A673 (cell line): ENCODE data around the gene MYOCD. TPM values are rescaled to one million over a fixed set of nuclear protein-coding genes. Genes with fewer than 3 reads are reported as not detected.

Experiments
- BruUV-seq: library from RNA; stranded (reverse); fragments of 400-500 nt; replicated peaks from 2 replicates; lab custom pipeline; 2021; lab: Mats Ljungman, UMichigan
- CTCF ChIA-PET: fragments of 300-600 bp; sonication (Branson Sonifier 250); formaldehyde crosslinking; loops from one replicate; lab custom pipeline; 2022; ENCODE audit warnings: antibody characterized with exemption; lab: Charles Lee
- POLR2A ChIA-PET: fragments of 300-600 bp; sonication (Branson Sonifier 250); formaldehyde crosslinking; loops from one replicate; lab custom pipeline; 2022; ENCODE audit warnings: antibody characterized with exemption; ENCODE audit not compliant: low non-redundant PET; lab: Charles Lee
- DNase-seq: peaks from one replicate; pipeline ENCODE4 v3.0.0-alpha.2; 2015; ENCODE audit warnings: low spot score
- H3K27ac ChIP-seq: fragments of 200-600 bp; sonication (generic); 2 replicates; pipeline ENCODE4 v1.5.1; 2016; ENCODE audit warnings: mixed run types, low read depth, mild to moderate bottlenecking, mixed read lengths, antibody characterized with exemption, low read length; ENCODE audit not compliant: poor library complexity, severe bottlenecking
- H3K27me3 ChIP-seq: fragments of 200-600 bp; sonication (generic); replicated peaks from 2 replicates; pipeline ENCODE4 v1.6.1; 2017; ENCODE audit warnings: mixed run types, low read depth, mild to moderate bottlenecking, mixed read lengths, antibody characterized with exemption, low read length; ENCODE audit not compliant: insufficient read depth, poor library complexity
- H3K36me3 ChIP-seq: fragments of 200-600 bp; sonication (generic); 2 replicates; pipeline ENCODE4 v1.6.1; 2016; ENCODE audit warnings: mixed run types, mild to moderate bottlenecking, mixed read lengths, antibody characterized with exemption, low read length; ENCODE audit not compliant: insufficient read depth, poor library complexity, severe bottlenecking
- H3K4me1 ChIP-seq: fragments of 200-600 bp; sonication (generic); 2 replicates; pipeline ENCODE4 v1.6.1; 2017; ENCODE audit warnings: mixed run types, mild to moderate bottlenecking, mixed read lengths, antibody characterized with exemption, low read length; ENCODE audit not compliant: insufficient read depth, poor library complexity, severe bottlenecking
- H3K4me3 ChIP-seq: fragments of 200-600 bp; sonication (generic); 2 replicates; pipeline ENCODE4 v1.5.1; 2016; ENCODE audit warnings: low read depth, mixed run types, mild to moderate bottlenecking, mixed read lengths, low read length; ENCODE audit not compliant: poor library complexity, severe bottlenecking
- H3K9me3 ChIP-seq: fragments of 200-600 bp; sonication (generic); 2 replicates; pipeline ENCODE4 v1.6.1; 2016; ENCODE audit warnings: mixed run types, low read depth, mild to moderate bottlenecking, mixed read lengths, antibody characterized with exemption, low read length; ENCODE audit not compliant: poor library complexity, severe bottlenecking
- EZH2 ChIP-seq: fragments of 200-600 bp; sonication (generic); IDR thresholded peaks from 2 replicates; pipeline ENCODE4 v1.6.1; 2017; ENCODE audit warnings: borderline replicate concordance, low read depth, mild to moderate bottlenecking, mixed read lengths, antibody characterized with exemption, low read length; ENCODE audit not compliant: poor library complexity, severe bottlenecking
- intact Hi-C: fragments of 100-400 bp; cut with micrococcal nuclease; formaldehyde crosslinking; loops from one replicate; pipeline ENCODE4 v1.10.0; 2022; ENCODE audit not compliant: unreplicated experiment
- total RNA-seq: library from RNA; stranded (reverse); gene quantifications from 2 replicates; pipeline ENCODE4 v1.2.3, GENCODE V29; 2021
- TF ChIP-seq, protein P1 (sequence below): fragments of 300-800, 200-600 bp; sonication (generic); conservative IDR thresholded peaks from 2 replicates; pipeline ENCODE4 v1.5.1; 2017; ENCODE audit warnings: low read depth, mild to moderate bottlenecking, antibody characterized with exemption, low read length, moderate library complexity, mixed read lengths

MYOCD gene
- total RNA-seq, 1 experiment from 2014 or later = not detected

DNA sequence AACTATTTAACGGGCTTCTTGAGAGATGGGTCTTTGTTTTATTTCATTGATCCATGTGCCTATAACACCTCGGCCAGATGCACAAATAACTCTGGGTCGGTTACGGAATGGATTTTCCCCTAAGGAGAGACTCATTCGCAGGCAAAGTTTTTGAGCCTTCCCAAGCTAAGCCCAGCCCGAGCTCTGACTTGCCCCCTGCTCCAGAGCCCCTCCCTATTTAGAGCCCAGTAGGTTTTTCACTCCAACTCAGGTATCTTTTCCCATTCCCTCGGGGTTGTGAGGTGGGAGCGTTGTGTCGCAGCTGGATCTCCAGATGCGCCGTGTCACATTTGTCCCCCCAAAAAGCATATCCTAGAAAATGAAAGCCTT is 812 bp upstream of the MYOCD start:
- DNase-seq = no peak
- CTCF ChIA-PET = no interaction called here
- Histone ChIP-seq H3K27me3 (peaks cover 69% of the 10 kb centered on the region), H3K4me3 (no peak overlapping the region), H3K36me3 (no peaks in the 10 kb centered on the region), H3K4me1 (no peaks in the 10 kb centered on the region), H3K27ac (no peak overlapping the region), H3K9me3 (no peaks in the 10 kb centered on the region)
- no peak for TF ChIP-seq EZH2
- TF ChIP-seq, protein P1, sequence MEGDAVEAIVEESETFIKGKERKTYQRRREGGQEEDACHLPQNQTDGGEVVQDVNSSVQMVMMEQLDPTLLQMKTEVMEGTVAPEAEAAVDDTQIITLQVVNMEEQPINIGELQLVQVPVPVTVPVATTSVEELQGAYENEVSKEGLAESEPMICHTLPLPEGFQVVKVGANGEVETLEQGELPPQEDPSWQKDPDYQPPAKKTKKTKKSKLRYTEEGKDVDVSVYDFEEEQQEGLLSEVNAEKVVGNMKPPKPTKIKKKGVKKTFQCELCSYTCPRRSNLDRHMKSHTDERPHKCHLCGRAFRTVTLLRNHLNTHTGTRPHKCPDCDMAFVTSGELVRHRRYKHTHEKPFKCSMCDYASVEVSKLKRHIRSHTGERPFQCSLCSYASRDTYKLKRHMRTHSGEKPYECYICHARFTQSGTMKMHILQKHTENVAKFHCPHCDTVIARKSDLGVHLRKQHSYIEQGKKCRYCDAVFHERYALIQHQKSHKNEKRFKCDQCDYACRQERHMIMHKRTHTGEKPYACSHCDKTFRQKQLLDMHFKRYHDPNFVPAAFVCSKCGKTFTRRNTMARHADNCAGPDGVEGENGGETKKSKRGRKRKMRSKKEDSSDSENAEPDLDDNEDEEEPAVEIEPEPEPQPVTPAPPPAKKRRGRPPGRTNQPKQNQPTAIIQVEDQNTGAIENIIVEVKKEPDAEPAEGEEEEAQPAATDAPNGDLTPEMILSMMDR = no peak
- POLR2A ChIA-PET = no interaction called here
- no TSS peak for BruUV-seq
- intact Hi-C loops = loop anchor here (2.0 to 5.0 kb wide), 2 partner anchors 337 to 484 kb away; no protein-coding TSS in a partner anchor

DNA sequence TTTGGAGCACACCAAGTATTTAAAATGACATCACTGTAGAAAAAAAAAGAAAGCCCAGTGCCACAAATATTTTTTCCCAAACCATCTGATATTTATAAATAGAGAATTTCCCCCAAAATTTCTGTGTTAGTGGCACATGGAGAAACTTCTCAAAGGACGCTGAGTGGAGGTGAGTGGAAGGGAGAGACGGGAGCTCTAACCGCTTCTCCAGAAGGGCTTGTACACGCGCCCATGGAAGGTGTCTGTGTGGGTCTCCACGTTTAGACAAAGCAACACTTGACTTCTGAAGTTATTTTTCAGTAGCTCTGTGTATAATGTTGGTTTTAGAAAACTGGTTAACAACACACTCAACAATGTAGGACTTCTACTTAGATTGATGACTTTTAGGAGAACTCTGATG is 1.0 kb downstream of the MYOCD start:
- H3K4me3 ChIP-seq = no peak overlapping the region
- no peaks in the 10 kb centered on the region for H3K36me3 ChIP-seq
- H3K4me1 ChIP-seq = no peaks in the 10 kb centered on the region
- DNase-seq = no peak
- peaks cover 73% of the 10 kb centered on the region for H3K27me3 ChIP-seq
- intact Hi-C loops = loop anchor here (1.0 to 5.0 kb wide), 2 partner anchors 336 to 410 kb away; no protein-coding TSS in a partner anchor
- ChIA-PET POLR2A (no interaction called here), CTCF (interaction anchor here (0.5 to 1.3 kb wide), 4 partner anchors 108 to 486 kb away, joined by 3 to 5 read pairs (median 4); no protein-coding TSS in a partner anchor)
- H3K27ac ChIP-seq = no peak overlapping the region
- no peaks in the 10 kb centered on the region for H3K9me3 ChIP-seq
- no peak for TF ChIP-seq EZH2
- TF ChIP-seq, protein P1 = no peak
- no TSS peak for BruUV-seq

DNA sequence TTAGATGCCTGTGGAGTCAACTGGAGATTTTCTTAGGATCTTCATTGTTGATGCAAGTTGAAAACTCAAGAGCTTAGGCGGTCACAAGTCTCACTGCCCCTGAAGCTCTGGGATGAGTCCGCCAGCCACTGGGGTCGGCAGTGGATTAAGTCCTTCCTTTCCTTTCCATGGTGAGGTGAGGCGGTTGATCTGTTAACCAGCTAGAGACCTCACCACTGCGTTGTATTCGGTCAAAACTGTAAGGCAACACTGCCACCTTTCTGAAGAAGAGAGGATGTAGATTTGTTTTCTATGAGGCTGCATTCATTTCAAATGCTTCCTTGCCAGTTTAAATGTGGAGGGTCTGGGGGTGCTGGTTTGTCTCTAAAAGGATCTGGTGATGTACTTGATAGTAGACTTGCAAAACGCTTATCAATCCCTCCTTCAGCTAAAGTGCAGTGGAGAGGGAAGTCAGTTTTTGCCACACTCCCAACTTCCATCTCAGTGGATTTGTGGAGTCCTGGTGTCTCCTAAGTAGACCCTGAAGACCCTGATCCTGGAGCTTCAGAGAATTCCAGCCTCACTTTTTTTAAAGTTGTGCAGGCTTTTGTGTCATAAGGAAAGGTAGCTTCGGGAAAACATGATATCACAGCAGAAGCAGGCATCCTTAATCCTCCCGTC is 1.7 kb downstream of the MYOCD start:
- Histone ChIP-seq H3K27me3 (peaks cover 69% of the 10 kb centered on the region), H3K27ac (no peak overlapping the region), H3K4me3 (no peak overlapping the region), H3K4me1 (no peaks in the 10 kb centered on the region), H3K9me3 (no peaks in the 10 kb centered on the region), H3K36me3 (no peaks in the 10 kb centered on the region)
- BruUV-seq = no TSS peak
- intact Hi-C loops = loop anchor here (1.0 to 5.0 kb wide), 2 partner anchors 335 to 411 kb away; no protein-coding TSS in a partner anchor
- DNase-seq = peak; percentile 58
- ChIA-PET CTCF (interaction anchor here (0.5 to 1.3 kb wide), 4 partner anchors 109 to 486 kb away, joined by 3 to 5 read pairs (median 4); no protein-coding TSS in a partner anchor), POLR2A (no interaction called here)
- TF ChIP-seq, protein P1 = peak; percentile 54
- no peak for TF ChIP-seq EZH2
